HT-29 (cell line): ENCODE results near the gene SARS2. TPM values are rescaled to one million over a fixed set of nuclear protein-coding genes. Genes with fewer than 3 reads are reported as not detected.

Experiments used
- total RNA-seq: library from RNA; depleted of rRNA; stranded (reverse); fragments of >200 nt; shearing (Covaris generic); gene quantifications from 2 replicates; pipeline ENCODE4 v1.2.3, GENCODE V29; 2014; rRNA removed

SARS2 gene
- total RNA-seq, 1 experiment from 2014 or later = 100 TPM

Other genes starting within 250 kb of the SARS2 start
- gene CAPN12, start 186.3 kb downstream of the SARS2 start, total RNA-seq = 50.6 and 53.9 TPM in 2 replicates
- 1.5 TPM in 1 of 2 replicates, not detected in the other for gene LGALS7, start 157.2 kb downstream of the SARS2 start, total RNA-seq
- gene LGALS7B, start 141.6 kb downstream of the SARS2 start, total RNA-seq = 6.0 TPM in 1 of 2 replicates, not detected in the other
- gene LGALS4, start 117.8 kb downstream of the SARS2 start, total RNA-seq = 959 and 1,005 TPM in 2 replicates
- 252 and 285 TPM in 2 replicates for gene ECH1, start 99.0 kb downstream of the SARS2 start, total RNA-seq
- gene HNRNPL, start 80.8 kb downstream of the SARS2 start, total RNA-seq = 389 and 434 TPM in 2 replicates
- 8.6 and 13.1 TPM in 2 replicates for gene RINL, start 52.5 kb downstream of the SARS2 start, total RNA-seq
- 69.8 and 86.7 TPM in 2 replicates for gene SIRT2, start 31.1 kb downstream of the SARS2 start, total RNA-seq
- gene NFKBIB, start 30.8 kb downstream of the SARS2 start, total RNA-seq = 101 and 106 TPM in 2 replicates
- 0.16 TPM in 1 of 2 replicates, not detected in the other for gene CCER2, start 18.6 kb downstream of the SARS2 start, total RNA-seq
- 350 and 367 TPM in 2 replicates for gene MRPS12, start 181 bp upstream of the SARS2 start, total RNA-seq
- gene FBXO17, start 45.0 kb upstream of the SARS2 start, total RNA-seq = not detected in 2 replicates
- gene FBXO27, start 101.8 kb upstream of the SARS2 start, total RNA-seq = not detected in 2 replicates
- gene ACP7, start 153.6 kb upstream of the SARS2 start, total RNA-seq = not detected in 2 replicates
- gene PAK4, start 195.0 kb upstream of the SARS2 start, total RNA-seq = 42.3 and 46.5 TPM in 2 replicates